Liver (tissue), 9 donors: ENCODE data around the gene TCEA2. TPM values are rescaled to one million over a fixed set of nuclear protein-coding genes. Genes with fewer than 3 reads are reported as not detected.

ENCODE experiments used
- DNase-seq: peaks from one replicate; pipeline ENCODE4 v3.0.0-alpha.2; 2017; ENCODE audit warnings: low spot score
- H3K27ac ChIP-seq, 2 donors: one replicate each; pipeline ENCODE4 v1.7.0; 2013; ENCODE audit warnings: inconsistent platforms in 2 of 2, low read length in 2 of 2, control low read depth in 1 of 2, low read depth in 1 of 2, mild to moderate bottlenecking in 1 of 2
- H3K27me3 ChIP-seq, 4 donors: one replicate each; pipeline versions ENCODE4 v1.6.1 to v1.7.0; 2013; ENCODE audit warnings: low read length in 3 of 4, inconsistent platforms in 1 of 4, mild to moderate bottlenecking in 1 of 4, moderate library complexity in 1 of 4; ENCODE audit not compliant: control insufficient read depth in 4 of 4, insufficient read depth in 4 of 4
- H3K36me3 ChIP-seq, 4 donors: one replicate each; pipeline versions ENCODE4 v1.6.1 to v1.7.0; 2013; ENCODE audit warnings: low read length in 3 of 4, mild to moderate bottlenecking in 3 of 4, low read depth in 1 of 4, moderate library complexity in 1 of 4; ENCODE audit not compliant: control insufficient read depth in 4 of 4, insufficient read depth in 3 of 4
- H3K4me1 ChIP-seq, 4 donors: one replicate each; pipeline versions ENCODE4 v1.6.1 to v1.7.0; 2013; ENCODE audit warnings: low read length in 3 of 4, mild to moderate bottlenecking in 3 of 4, moderate library complexity in 1 of 4; ENCODE audit not compliant: control insufficient read depth in 4 of 4, insufficient read depth in 4 of 4
- H3K4me3 ChIP-seq, 3 donors: one replicate each; pipeline versions ENCODE4 v1.6.1 to v1.7.0; 2013; ENCODE audit warnings: low read length in 3 of 3, control low read depth in 1 of 3, low read depth in 1 of 3, mild to moderate bottlenecking in 1 of 3
- H3K9ac ChIP-seq, 2 donors: one replicate each; pipeline ENCODE4 v1.7.0; 2013; ENCODE audit warnings: low read length in 2 of 2, mild to moderate bottlenecking in 2 of 2, moderate library complexity in 2 of 2, control low read depth in 1 of 2, low read depth in 1 of 2
- H3K9me3 ChIP-seq, 4 donors: one replicate each; pipeline versions ENCODE4 v1.6.1 to v1.7.0; 2013; ENCODE audit warnings: low read length in 3 of 4; ENCODE audit not compliant: control insufficient read depth in 4 of 4
- ATF3 ChIP-seq: IDR thresholded peaks from 2 replicates; pipeline ENCODE4 v1.6.1; 2016; ENCODE audit warnings: antibody characterized with exemption
- CTCF ChIP-seq: fragments of 150-350 bp; IDR thresholded peaks from 2 replicates; pipeline ENCODE4 v1.5.1; 2017; ENCODE audit warnings: improper control_type of control experiment, low read depth, low read length; ENCODE audit not compliant: missing input control
- EGR1 ChIP-seq, 2 donors: IDR thresholded peaks; 2 replicates each; pipeline ENCODE4 v1.6.1; 2016 to 2018; ENCODE audit warnings: antibody characterized with exemption in 2 of 2, low read depth in 2 of 2
- FOXA1 ChIP-seq: IDR thresholded peaks from 2 replicates; pipeline ENCODE4 v1.6.1; 2016; ENCODE audit warnings: antibody characterized with exemption
- FOXA2 ChIP-seq: IDR thresholded peaks from 2 replicates; pipeline ENCODE4 v1.6.1; 2016; ENCODE audit warnings: antibody characterized with exemption
- GABPA ChIP-seq, 2 donors: IDR thresholded peaks in 1 of 2; conservative IDR thresholded peaks in 1 of 2; 2 replicates each; pipeline ENCODE4 v1.6.1; 2016; ENCODE audit warnings: antibody characterized with exemption in 2 of 2, mild to moderate bottlenecking in 1 of 2, moderate library complexity in 1 of 2
- JUND ChIP-seq, 2 donors: IDR thresholded peaks; 2 replicates each; pipeline ENCODE4 v1.6.1; 2016; ENCODE audit warnings: antibody characterized with exemption in 2 of 2
- MAX ChIP-seq: IDR thresholded peaks from 2 replicates; pipeline ENCODE4 v1.6.1; 2016; ENCODE audit warnings: antibody characterized with exemption
- NR2F2 ChIP-seq: IDR thresholded peaks from 2 replicates; pipeline ENCODE4 v1.6.1; 2016; ENCODE audit warnings: antibody characterized with exemption
- REST ChIP-seq: IDR thresholded peaks from 2 replicates; pipeline ENCODE4 v1.6.1; 2016; ENCODE audit warnings: antibody characterized with exemption, mild to moderate bottlenecking
- RXRA ChIP-seq, 2 donors: IDR thresholded peaks; 2 replicates each; pipeline ENCODE4 v1.6.1; 2017 to 2018; ENCODE audit warnings: antibody characterized with exemption in 2 of 2, mild to moderate bottlenecking in 1 of 2
- TAF1 ChIP-seq: conservative IDR thresholded peaks from 2 replicates; pipeline ENCODE4 v1.6.1; 2016; ENCODE audit warnings: antibody characterized with exemption, mild to moderate bottlenecking
- ZBTB33 ChIP-seq: IDR thresholded peaks from 2 replicates; pipeline ENCODE4 v1.6.1; 2016; ENCODE audit warnings: antibody characterized with exemption
- WGBS: extraction: QIAGEN DNeasy Blood & Tissue Kit; methylation state at CpG from one replicate; pipeline ENCODE4 v1.1.7; 2013; 5-methylcytosine and 5-hydroxymethylcytosine counted together
- polyA plus RNA-seq, 2 donors: library from polyadenylated mRNA; stranded (reverse) in 1 of 2; unstranded in 1 of 2; fragments of 200-250 nt in 1 of 2; fragments of >200 nt in 1 of 2; fragmentation: Nextera tagmentation in 1 of 2; extraction: Ambion mirVana in 1 of 2; gene quantifications; one replicate each; pipeline versions ENCODE4 v1.2.1 to v1.2.3, GENCODE V29; 2013 to 2015
- total RNA-seq, 2 donors: library from RNA; depleted of rRNA; stranded (reverse); fragments of >200 nt; gene quantifications; one replicate each; pipeline ENCODE4 v1.2.3, GENCODE V29; 2014
- donor health status: healthy.
- donor health status: healthy.
- donor health status: healthy.
- donor health status: healthy.
- donor health status: healthy.

Gene TCEA2
- total and polyA plus RNA-seq, 4 donors: 4.6 to 22.6 (median 11.8) TPM

- Histone ChIP-seq H3K36me3 (peaks cover 13 to 60% (median 28%) of the 10 kb centered on the region in 4 donors), H3K9ac (no peak overlapping the region), H3K9me3 (no peaks in the 10 kb centered on the region), H3K4me3 (no peak overlapping the region), H3K27me3 (no peaks in the 10 kb centered on the region), H3K4me1 (peaks cover 15 to 34% (median 27%) of the 10 kb centered on the region in 4 donors), H3K27ac (no peak overlapping the region)
- DNase-seq: no peak
- 94% methylated on average over 29 of the region's 29 CpGs for WGBS
- TF ChIP-seq ATF3 (no peak), ZBTB33 (no peak), CTCF (no peak), REST (no peak), EGR1 (IDR thresholded peaks at IDR 0.05; ENCODE audit: low read depth in 2 of 2) (no peak)
These were observed 37.1 kb upstream of the TCEA2 start for GRCh38 chr20:64025826-64026412.

GRCh38 chr20:64027981-64028685, 34.9 kb upstream of the TCEA2 start:
- no peak for DNase-seq
- no peak overlapping the region for H3K27ac ChIP-seq
- H3K36me3 ChIP-seq: peaks cover 18 to 69% (median 31%) of the 10 kb centered on the region in 4 donors
- H3K4me1 ChIP-seq: peaks cover 11 to 27% (median 23%) of the 10 kb centered on the region in 4 donors
- no peak overlapping the region for H3K4me3 ChIP-seq
- no peaks in the 10 kb centered on the region for H3K27me3 ChIP-seq
- H3K9me3 ChIP-seq: no peaks in the 10 kb centered on the region
- WGBS: 94% methylated on average over 24 of the region's 24 CpGs
- H3K9ac ChIP-seq: no peak overlapping the region
- TF ChIP-seq GABPA (IDR thresholded peaks at IDR 0.05 in 1 of 2, conservative IDR thresholded peaks at IDR 0.05 in 1 of 2): no peak
- TF ChIP-seq MAX: no peak
- no peak for TF ChIP-seq JUND (IDR thresholded peaks at IDR 0.05)
- TF ChIP-seq NR2F2: no peak
- no peak for TF ChIP-seq TAF1
- TF ChIP-seq ATF3: no peak
- no peak for TF ChIP-seq FOXA1
- no peak for TF ChIP-seq ZBTB33
- no peak for TF ChIP-seq FOXA2
- no peak for TF ChIP-seq RXRA (IDR thresholded peaks at IDR 0.05)
- no peak for TF ChIP-seq CTCF
- TF ChIP-seq EGR1 (IDR thresholded peaks at IDR 0.05; ENCODE audit: low read depth in 2 of 2): no peak
